HG02852 (cell line): ENCODE measurements around the gene LMO7.
A peak's percentile ranks its signal among the peaks of the same experiment; 100 is the strongest.
"Not testable (repeated sequence)": the region's sequence is repeated elsewhere in the genome, so short reads cannot be mapped to it uniquely, and the experiment has no call there.

Experiments
- ATAC-seq: cut with Tn5 transposase; IDR thresholded peaks from one replicate; pipeline ENCODE4 v1.9.1; 2021; ENCODE audit warnings: mild to moderate bottlenecking, moderate library complexity; ENCODE audit not compliant: unreplicated experiment

The LMO7 gene

GRCh38 chr13:75769141-75769905 is 133.2 kb downstream of the LMO7 start:
- no peak for ATAC-seq

DNA sequence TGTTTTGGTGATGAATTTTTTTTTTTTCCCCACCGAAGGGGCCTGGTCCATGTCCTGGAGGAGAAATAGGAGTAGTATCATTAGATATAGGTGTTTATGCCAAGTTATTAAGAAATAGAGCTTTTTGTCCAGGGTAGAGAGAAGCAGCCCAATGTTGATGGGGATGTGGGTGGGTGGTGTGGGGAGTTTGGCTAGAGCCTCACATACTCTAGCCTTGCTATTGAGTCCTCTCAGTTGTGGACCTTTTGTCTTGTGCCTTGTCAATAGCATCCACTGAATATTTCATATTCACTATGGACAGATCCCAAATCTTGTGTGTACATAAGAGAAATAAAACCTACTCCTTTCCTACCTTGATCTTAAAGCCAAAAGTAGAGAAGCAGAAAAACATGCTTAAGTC is 134.0 kb downstream of the LMO7 start:
- no peak for ATAC-seq

- no peak for ATAC-seq
These were observed 134.5 kb downstream of the LMO7 start for GRCh38 chr13:75770592-75771011.

DNA sequence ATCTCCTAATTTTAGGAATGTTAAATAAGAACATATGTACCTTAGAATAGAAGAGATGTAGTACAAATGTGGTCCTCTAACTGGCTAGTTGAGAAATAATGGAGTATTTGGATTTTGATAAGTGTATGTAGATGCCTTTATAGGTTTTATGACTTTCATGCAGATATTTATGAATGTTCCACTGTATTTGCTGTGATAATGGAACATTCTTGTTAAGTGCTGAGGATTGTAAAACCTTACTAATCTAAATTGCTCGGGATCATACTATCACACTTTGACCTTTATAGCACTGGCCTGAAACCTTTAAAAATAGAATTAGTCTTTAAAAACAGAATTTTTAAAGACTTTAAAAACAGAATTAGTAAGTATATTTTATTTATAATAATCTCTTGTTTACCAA is 135.1 kb downstream of the LMO7 start:
- ATAC-seq: no peak

GRCh38 chr13:75771818-75772217 is 135.7 kb downstream of the LMO7 start:
- ATAC-seq: no peak

DNA sequence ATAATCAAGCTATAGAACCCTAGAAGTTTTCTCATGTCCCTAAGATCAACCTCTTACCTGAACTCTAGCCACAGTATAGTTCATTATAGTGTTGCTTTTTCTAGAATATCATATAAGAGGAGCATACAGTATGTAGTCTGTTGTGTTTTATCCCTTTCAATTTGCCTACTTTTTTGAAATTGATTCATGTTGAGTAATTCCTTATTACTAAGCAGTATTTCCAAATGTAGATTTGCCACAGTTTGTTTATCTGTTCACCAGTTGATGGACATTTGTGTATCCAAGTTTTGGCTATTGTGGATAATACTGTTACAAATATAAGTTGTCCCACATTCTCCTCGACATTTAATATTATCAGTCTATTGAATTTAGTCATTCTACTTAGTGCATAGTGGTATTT is 138.0 kb downstream of the LMO7 start:
- no peak for ATAC-seq

DNA sequence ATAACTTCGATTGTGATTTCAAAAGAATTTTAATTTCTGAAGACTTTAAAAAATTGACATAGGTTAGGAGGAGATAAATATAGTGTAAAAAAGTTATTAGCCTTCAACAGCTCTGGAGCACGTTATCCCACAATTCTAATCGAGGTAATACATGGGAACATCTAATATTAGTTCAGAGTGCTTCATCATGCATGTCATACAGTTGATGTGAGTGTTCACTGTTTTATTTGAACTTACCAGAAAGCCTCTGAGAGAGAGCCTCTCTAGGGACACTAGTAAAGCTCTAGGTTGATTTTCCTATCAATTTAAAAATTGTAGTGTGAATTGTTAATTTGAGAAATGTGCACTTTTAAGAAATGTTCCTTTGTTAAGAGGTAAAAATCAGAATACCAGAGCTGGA is 140.4 kb downstream of the LMO7 start:
- no peak for ATAC-seq

DNA sequence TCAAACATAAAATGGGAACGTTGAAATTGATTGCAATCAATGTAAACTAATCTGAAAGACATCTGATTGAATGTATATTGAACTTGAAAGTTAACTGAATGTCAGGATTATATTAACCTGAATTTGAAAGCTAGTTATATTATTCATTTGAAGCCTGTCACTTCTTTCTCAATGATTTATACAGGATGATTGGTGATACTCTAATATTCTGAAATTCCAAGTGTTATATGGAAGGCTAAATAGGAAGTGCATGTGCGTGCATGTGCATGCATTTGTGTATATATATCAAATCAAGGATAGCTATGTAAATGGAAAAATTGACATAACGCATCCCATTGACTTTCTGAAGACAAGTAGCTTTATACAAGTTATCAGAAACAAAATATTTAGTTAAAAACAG is 143.3 kb downstream of the LMO7 start:
- ATAC-seq: no peak

DNA sequence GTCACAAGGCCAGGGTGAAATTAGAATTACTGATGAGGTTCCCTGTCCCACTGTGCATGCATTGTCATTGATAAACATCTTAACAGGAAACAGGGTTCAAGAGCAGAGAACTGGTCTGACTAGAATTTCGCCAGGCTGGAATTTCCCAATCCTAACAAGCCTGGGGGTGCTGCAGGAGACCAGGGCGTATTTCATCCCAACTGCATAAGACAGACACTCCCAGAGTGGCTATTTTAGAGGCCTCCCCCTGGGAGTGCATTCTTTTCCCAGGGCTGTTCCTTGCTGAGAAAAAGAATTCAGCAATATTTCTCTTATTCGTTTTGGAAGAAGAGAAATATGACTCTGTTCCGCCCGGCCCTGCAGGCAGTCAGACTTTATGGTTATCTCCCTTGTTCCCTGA is 144.0 kb downstream of the LMO7 start:
- not testable (repeated sequence) for ATAC-seq

- no peak for ATAC-seq
These were observed 146.9 kb downstream of the LMO7 start for GRCh38 chr13:75782985-75783384.

- ATAC-seq: no peak
These were observed 147.9 kb downstream of the LMO7 start for GRCh38 chr13:75784003-75784402.

- ATAC-seq: no peak
These were observed 149.0 kb downstream of the LMO7 start for GRCh38 chr13:75785130-75785529.

GRCh38 chr13:75787249-75787928 is 151.3 kb downstream of the LMO7 start:
- ATAC-seq: no peak

DNA sequence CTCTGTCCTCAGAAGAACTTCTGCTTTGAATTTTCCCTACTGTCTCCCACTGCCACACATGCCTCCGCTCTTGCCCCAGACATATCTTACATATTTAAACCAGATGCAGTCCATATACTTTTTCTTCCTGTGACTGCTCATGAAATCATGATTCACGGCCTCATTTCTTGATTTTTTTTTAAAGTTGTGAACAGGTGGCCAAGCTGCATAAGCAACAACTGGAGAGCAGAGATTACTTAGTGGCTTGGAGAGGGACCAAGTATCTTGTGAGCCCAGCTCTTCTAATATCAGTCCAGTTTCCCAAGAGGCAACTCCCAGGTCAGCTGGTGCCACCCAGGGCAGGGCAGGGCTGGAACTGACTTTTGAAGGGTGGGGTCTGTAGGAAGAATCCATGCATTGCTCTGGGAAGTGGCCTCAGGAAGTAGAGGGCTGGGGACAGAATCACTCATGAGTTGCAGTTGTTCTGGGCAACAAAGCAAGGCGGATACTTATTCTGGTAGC is 152.4 kb downstream of the LMO7 start:
- ATAC-seq: no peak

DNA sequence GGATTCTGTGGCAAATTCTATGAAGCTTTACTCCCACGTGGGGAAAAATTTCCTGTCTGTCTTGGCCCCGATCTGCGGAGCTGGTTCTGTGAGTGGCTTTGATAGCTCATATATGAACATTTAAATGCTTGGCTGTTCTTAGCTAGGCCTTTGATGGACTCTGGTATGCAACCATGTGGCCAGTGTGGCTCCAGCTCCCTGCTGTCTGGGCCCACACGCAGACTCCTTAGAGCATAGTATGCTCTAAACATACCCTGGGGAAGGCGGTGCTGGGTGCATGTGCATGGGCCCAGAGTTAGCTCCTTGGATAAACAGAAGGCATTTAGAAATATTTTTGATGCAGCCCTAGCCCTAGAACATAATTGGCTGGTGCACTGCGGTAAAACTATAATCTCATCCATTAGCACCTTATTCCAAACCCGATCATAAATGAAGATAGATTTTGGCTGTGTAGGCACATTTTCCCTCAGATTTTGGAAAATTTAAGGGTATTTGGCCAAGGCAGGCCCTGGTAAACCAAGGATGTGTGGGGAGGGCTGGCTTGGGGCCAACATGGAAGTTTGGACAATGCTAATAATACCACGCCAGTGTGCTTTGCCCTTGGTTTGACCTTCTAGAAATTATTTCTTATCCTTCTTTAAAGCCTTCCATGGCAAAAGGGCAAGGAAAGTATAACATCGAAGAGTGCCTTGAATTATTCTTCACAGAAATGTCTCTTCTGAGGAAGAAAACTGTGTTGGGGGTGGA is 153.5 kb downstream of the LMO7 start:
- no peak for ATAC-seq

GRCh38 chr13:75790198-75790970 is 154.3 kb downstream of the LMO7 start:
- no peak for ATAC-seq

DNA sequence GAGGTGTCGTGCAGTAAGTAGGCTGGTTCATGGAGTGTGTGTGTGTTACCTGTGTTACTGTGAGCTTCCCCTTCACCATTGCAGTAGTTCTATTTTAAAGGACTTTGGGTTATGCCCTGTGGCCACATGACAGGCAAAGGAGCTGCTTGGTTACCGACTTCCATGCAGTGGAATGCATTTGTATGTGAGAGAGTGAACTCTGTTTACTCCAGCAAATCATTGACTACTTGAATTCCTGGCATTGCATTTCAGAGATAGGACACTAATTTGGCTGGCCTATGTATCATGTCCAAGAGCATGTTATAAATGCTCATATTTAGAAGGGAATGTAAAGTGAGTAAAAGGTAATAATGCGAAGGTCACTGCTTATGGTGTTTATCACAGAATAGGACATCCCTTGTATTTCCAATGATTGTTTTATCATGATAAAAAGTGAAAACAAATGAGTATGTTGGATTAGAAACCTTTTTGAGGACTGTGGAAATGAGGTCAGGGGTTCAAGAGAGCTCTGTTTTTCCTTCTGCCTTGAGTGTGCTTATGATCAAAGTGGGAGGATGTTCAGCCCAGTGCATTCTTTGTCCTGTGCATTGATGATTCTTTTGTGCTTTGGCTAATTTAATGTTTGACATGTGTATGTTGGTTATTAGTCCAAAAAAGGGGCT is 156.5 kb downstream of the LMO7 start:
- ATAC-seq: no peak

- ATAC-seq: not testable (repeated sequence)
These were observed 157.0 kb downstream of the LMO7 start for GRCh38 chr13:75793188-75793567.

DNA sequence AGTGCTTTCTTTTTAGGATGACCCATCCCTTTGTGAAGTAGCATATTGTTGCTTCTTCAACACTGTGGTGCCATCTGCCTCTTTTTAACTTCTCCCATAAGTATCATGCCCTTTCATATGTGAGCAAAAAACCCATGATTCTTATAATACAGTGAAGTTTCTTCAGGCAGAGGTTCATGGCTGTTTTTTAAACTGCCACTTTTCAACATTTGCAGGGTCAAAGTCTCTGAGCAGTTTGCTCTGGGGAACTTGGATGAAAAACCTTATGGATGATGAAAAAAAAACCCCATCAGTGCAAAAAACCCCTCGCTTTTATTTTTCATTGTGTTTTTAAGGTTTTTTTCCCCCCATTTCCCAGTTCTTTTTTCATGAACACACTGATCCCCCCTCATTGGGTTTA is 158.5 kb downstream of the LMO7 start:
- ATAC-seq: no peak

DNA sequence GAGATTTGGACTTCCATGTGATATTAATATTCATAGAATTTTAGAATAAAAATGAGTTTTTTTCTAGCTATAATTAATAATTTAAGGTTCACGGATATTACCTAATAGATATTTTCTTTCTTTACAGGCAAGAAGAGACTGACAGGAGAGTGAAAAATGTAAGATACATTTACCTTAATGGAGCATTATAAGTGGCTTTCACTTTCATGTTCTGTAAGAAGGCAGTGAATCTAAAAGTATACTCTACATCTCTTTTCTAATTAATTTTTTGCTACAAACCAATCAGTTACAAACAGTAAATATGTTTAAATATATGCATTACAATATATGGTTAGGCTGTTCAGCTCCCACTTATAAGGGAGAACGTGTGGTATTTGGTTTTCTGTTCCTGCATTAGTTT is 159.1 kb downstream of the LMO7 start:
- peak; percentile 62 for ATAC-seq
